HG03354 (cell line): ENCODE measurements around the gene GRIN3A.
"Not testable (repeated sequence)": the region's sequence is repeated elsewhere in the genome, so short reads cannot be mapped to it uniquely, and the experiment has no call there.

Experiments
- ATAC-seq: cut with Tn5 transposase; IDR thresholded peaks from one replicate; pipeline ENCODE4 v1.9.1; 2021; ENCODE audit warnings: mild to moderate bottlenecking; ENCODE audit not compliant: unreplicated experiment, poor library complexity, severe bottlenecking

Gene GRIN3A

DNA sequence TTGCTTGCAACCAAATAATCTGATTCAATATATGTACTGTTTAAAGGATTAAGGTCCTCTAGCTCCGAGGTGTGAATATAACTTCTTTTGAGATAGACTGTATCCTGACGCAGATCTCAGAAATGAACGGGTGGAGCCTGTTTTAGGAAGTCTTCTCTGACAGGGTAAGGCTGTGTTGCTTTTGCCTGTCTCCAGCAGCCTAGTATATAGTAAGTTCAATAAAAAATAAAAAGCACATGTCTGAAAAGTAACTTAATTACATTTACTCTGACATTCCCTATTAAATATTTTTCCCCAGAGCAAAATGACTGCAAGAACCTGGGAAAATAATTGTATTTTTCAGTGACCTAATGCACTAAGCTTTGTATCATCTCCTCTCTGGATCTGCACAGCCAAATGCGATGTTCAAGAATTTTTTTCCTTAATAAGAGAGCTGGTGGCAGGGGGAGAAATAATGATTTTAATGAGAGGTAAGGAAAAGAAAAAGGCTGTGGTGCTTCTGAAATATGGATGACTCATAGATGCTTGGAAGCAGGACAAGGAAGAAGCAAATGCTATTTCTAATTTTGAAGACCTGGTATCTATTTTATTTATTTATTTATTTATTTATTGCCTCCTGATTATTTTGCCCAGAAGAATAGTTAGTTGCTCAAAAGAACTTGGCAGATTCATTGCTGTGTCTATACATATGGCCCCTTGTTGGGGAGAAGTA is 151.0 kb downstream of the GRIN3A start:
- no peak for ATAC-seq

DNA sequence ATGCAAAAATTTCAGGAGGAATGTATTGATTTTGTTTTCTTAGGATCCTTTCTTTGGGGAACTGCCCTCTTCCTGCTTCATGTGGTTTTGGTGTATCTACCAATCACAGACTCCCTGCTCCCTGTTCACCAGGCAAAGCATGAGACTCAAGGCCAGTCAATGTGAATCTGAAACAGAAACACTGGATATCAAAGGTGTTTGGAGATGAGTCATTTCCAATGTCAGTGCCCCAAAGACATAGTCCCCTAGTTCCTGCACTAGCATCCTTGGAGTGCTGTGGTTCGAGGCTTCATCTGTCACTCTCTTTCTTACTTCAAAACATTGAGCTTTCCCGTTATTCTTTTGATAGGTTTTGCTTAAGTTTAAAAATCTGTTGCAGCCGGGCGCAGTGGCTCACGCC is 151.8 kb downstream of the GRIN3A start:
- ATAC-seq, result peak; percentile 94

DNA sequence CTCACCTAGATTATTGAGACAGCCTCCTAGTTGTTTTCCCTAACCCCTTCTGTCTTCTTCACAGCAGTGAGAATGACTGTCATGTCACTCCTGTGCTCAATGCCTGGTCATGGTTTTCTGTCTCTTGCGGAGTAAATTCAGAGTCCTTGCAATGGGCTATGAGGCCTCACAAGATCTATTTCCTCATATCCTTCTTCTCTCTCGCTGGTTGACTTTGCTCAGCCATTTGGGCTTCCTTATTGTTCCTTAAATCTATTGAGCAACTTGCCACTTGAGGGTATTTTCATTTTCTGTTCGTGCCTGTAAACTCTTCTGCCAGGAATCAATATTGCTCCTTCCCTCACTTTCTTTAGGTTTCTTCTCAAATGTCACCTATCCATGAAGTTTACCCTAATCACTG is 152.7 kb downstream of the GRIN3A start:
- no peak for ATAC-seq

DNA sequence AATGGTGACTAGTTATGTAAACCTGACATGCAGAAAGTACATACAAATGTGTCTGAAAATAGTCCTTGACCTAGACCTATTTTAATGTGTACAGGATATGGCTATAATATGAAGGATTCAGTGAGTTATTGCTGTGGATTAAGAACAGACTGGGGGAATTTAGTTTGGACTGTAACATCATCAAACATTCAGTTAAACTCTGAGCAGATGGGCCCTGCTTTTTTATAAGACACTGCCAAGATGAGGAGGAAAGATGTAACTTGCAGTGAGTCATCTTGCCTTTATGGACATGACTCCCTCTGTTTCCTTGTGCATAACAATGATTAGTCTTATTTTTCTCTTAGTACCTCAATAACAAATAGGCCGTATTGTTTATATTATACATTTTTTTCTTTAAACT is 155.9 kb downstream of the GRIN3A start:
- no peak for ATAC-seq

DNA sequence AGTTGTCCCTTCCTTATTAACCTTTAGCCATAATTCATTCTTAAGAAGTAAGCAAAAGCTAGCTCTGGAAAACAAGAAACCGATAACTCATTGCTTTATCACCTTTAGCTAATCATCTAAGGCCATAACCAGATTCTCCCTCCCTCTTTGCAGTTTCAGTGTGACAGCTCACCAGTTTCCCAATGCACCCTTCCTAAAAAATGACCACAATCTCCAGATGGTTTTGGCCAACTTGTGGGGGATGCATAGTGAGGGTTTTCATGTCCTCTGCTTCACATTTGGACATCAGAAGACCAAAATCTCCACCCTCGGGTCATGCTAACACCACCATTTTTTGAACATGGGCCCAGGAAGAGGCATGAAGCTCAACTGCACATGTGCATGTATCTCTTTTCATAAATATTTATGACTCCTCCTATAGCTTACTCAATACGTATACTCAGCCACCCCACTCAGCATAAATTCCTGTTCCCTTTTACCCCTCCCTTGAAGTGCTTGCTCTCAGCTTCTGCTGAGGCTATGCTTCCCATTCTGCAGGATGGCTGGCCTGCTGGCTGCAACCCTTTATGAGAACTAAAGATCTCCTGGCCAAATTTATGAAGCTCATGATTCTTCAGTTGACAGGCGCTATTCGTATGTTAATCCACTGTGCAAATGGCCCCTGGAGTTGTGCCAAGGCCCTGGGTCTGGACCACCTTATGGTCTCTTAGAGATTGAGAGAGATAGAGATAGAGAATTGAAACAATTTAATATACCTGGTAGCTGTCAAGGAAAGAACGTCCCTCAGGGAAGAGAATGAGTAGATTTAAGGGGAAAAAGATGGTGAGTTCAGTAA is 158.5 kb downstream of the GRIN3A start:
- ATAC-seq, result no peak

DNA sequence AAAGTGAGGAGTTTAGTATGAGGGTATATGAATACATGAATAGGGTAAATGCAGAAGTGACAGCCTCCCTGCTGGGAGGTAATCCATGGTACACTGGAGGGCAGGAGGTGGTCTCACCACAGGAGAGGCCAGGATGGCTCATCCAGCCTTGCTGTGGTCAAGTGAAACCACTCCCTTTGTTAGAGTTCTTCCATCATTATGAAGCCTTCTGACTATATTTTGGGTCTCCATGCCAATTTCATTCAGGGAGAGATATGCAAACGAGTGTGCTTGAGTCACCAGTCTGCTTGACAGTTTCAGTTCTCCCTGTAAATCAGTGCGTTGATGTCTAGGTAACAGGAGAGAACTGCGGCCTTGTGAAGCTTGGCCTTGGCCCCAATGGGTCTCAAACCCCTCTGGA is 160.1 kb downstream of the GRIN3A start:
- no peak for ATAC-seq

DNA sequence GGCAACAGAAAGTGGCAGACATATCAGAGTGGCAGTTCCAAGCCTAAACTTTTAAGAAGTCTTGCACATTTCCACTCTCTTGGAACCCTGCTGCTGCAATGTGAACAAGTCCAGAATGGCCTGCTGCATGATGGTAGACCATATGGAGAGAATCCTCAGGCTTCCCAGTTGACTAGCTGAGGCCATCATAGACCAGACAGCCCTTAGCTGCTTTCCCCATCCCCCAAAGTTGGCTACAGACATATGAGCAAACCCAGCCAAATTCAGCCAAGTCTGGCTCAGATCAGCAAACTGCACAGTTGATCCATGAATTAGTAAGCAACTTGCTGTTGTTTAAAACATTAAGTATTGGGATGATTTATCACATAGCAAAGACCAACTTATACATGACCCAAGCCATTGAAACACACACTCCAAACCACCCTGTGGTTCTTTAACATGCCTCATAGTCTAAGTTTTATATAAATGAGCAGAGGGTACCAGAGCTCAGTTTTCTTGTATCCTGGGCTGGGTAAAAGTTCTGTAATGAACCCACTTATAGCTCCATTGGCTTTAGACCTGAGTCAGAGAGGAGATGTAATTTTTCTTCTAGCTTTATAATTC is 163.6 kb downstream of the GRIN3A start:
- ATAC-seq, result no peak

DNA sequence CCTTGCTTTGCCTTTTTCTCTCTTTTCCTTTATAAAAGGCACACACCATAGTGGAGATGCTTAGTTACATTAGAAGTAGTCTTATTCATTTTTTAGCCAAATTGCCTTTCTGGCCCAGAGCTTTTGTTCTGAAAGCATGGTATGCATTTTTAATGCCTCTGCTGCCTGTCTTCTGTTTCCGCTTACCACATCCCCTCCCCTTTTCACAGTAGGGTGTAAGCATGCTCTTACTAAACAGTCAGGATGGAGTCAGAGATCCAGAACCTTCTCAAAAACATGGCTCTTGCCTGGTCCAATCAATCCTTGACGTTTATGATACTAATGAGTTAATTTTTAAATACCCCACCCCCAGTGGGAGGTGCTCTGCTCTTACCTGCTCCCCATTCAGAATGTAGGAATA is 166.1 kb downstream of the GRIN3A start:
- ATAC-seq, result no peak

DNA sequence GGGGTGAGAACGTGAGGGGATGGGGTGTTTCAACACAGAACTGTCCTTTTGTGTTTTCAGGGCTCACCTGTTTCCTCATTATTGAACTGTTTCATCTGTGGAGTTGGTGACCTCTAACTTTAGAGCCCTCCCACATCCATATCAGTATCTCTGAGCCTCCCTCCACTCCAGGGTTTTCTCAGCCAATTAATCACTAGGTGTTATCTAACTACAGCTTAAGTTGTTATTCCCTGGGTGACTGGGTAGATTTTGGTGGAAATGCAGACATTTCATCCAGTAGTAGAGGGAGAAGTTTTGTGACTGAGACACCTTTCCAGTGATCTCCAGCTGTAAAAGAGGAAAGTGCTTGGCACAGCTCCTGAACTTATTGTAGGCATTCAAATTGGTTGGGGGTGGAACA is 167.3 kb downstream of the GRIN3A start:
- no peak for ATAC-seq

DNA sequence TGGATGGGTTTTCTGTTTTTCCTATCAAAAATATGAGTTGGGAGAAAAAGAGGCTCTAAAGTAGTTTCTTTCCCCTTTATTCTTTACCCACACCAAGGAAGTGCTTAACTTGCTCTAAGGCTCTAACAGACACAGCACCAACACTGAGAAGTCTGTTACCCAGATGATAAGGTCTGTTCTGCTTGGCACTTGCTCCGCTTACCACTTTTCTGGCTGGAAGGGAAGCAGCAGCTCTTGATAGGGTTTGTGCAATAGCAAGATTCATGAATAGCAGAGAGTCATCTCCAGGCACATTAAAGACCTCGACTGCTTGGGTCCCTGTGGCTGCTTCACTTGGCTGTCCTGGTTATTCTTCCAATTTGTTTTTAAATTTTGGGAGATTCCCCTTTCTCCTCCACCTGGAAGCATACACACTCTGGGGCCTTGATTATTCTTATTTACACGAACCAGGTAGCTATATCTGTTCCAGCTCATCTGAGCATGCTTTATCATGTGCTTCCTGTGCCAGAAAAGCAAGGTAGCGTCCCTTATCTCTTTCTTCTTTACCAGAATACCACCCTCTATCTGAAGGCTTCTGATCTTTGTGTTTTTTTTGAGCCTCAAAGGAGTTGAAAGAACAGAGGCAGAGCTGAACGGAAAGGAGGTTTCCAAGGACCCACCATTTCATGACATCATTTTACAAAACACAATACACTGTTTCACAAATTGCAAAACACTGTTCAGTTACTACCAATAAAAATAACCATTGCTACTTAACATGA is 168.5 kb downstream of the GRIN3A start:
- no peak for ATAC-seq

DNA sequence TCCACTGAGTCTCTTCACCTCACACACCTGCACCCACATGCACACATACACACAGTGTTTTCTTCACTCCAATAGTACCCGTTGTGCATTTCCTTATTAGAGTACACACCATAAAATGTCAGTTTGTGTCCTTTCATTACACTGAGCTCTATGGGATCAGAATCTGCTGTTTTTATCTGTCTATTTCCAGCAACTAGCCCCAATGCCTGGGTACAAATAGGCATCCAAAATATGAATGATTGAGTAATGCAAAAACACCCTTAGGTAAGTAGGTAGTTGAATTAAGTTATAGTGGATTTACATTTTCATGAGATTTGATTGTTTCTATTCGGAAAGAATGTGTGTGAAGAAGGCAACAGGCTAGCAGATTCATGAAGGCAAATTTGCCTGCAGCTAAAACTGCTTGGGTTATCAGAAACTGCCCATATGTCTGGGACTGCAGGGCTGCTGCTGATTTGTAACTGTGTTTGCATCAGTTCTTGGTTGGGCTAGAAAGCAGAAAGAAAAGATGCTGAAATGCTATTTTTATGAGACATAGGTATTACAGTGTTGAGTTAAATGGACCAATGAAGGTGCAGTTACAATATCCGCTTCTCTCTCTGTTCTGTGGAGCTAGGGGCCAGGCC is 170.6 kb downstream of the GRIN3A start:
- ATAC-seq, result no peak

DNA sequence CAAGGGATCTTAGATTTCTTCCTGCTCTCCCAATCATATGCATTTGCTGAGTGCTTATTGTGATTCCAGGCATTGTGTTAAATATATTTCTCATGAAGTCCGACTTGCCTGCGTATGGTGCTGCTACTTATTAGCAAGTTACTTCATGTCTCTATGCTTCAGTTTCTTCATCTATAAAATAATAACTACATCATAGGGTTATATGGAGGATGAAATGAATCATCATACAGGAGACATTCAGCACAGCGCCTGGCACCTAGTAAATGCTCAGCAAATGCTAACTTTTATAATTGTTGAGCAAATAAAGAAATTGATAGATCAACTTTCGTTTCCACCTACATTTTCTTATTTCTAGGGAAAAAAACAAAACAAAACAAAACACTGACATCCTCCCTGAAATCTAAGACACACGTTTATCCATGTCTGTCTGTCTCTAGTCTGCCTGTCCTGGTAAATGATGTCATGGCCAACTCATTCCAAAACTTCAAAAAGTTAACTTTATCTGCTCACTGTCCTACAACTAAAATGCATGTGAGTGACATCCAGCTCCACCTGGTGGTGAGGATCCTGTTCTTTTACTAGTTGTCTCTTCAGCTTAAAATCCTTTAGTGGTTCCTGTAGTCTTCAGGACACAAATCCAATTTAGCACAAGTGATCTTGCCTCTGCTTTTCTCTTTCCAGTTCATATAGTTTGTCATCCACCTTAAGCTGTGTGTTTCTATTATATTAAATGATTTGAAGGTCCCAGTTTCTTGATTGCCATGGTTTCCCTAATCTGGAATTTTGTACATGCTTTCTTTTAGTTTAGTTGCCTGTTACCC is 171.3 kb downstream of the GRIN3A start:
- peak; percentile 77 for ATAC-seq

DNA sequence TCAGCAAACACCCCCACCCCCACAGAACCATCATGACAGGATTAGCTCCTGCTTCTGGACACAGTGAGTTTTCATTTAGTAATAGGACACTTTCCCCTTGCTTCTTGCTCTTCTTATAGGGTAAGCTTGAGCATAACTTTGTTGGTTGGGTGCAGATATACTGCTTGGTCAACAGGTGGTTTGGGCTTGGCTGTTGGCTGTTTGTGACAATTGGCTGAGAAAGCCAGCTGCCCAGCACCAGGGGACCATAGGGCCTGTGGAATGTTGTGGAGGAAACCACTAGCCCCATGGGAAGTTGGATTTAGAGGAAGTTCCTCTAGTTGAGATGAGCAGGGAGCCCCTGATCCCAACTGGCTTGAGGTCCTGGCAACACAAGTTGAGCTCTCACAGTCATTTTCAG is 174.2 kb downstream of the GRIN3A start:
- ATAC-seq, result no peak

DNA sequence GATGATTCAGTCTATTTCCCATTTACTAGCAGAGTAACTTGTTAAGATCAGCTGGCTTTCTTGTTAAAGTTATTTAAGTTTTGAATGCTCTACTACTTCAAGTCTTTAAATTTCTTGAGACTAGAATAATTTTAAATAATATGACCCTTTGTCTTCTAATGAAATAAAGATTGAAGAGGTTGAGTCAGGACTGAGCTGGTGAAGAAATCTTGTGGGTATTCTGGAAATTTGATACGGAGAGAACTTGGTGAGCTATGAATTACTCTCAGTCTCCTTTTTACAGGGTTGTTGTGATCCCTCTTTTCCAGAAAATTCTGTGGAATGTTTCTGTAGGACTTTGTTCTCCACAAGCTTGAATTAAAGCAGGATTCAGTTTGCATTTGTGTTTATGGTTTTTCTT is 175.5 kb downstream of the GRIN3A start:
- ATAC-seq, result no peak

DNA sequence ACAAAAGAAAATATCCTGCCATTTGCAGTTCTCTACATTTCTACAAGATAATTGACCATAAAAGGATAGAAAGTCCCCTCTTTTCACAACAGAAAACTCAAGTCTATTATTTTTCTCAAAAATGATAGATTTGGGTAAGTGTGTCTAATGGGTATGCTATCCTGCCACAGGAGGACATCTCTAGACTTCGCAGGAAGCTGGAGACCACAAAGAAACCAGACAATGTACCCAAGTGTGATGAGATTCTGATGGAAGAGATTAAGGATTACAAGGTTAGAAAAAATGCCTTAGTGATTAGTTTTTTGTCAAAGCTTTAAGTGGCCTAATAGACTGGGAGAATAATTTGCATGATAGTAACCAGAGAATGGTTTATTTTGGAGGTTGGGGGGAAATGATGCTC is 176.7 kb downstream of the GRIN3A start:
- no peak for ATAC-seq

DNA sequence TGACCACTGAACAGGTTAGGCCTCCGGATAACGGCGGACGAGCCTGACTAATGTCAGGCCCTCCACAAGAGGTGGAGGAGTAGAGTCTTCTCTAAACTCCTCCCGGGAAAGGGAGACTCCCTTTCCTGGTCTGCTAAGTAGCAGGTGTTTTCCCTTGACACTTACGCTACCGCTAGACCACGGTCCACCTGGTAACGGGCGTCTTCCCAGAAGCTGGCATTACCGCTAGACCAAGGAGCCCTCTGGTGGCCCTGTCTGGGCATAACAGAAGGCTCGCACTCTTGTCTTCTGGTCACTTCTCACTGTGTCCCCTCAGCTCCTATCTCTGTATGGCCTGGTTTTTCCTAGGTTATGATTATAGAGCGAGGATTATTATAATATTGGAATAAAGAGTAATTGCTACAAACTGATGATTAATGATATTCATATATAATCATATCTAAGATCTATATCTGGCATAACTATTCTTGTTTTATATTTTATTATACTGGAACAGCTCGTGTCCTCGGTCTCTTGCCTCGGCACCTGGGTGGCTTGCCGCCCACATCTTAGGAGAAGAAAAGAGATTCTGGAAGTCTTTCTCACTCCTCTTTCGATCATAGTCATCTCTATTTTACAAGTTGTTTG is 188.9 kb downstream of the GRIN3A start:
- ATAC-seq, result not testable (repeated sequence)

DNA sequence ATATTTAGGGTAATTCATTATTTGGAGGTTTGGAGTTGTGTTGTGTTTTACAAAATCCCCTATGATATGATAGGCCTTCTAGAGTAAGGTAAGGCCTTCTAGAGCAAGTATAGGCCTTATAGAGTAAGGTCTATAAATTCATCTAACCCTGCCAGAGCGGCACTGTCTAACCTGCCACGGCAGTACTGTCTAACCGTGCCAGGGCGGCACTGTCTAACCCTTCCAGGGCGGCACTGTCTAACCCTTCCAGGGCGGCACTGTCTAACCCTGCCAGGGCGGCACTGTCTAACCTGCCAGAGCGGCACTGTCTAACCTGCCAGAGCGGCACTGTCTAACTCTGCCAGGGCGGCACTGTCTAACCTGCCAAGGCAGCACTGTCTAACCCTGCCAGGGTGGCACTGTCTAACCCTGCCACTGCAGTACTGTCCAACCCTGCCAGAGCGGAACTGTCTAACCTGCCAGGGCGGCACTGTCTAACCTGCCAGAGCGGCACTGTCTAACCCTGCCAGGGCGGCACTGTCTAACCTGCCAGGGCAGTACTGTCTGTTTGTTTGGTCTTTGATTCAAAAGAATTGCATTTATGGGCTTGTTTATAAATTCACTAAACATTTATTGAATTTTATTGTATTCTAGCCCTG is 195.2 kb downstream of the GRIN3A start:
- ATAC-seq, result no peak

DNA sequence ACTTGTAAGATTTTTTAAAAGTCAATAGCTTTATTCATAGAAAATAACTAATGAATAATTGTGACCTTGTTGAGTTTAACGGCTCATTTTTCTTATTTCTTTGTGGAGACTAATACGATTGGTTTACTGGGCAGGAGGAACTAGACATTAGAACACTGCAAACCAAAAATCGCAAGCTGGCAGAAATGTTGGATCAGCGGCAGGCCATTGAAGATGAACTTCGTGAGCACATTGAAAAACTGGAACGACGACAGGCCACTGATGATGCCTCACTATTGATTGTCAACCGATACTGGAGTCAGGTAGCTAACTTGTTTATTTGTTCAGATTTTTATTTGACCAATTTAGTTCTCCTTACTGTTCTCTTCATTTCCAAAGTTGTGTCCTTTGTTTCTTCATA is 198.4 kb downstream of the GRIN3A start:
- ATAC-seq, result no peak
